T follicular helper cell (primary cell): Measurements from ENCODE around the gene FBXO17.
"Not testable (repeated sequence)": the region's sequence is repeated elsewhere in the genome, so short reads cannot be mapped to it uniquely, and the experiment has no call there.

Experiments
- DNase-seq: peaks from one replicate; pipeline ENCODE4 v3.0.0-alpha.2; 2020; ENCODE audit warnings: low read depth

Gene FBXO17

GRCh38 chr19:38979812-38980211 is 4.3 kb upstream of the FBXO17 start:
- DNase-seq, result no peak

GRCh38 chr19:38978326-38978689 is 2.8 kb upstream of the FBXO17 start:
- DNase-seq, result no peak

GRCh38 chr19:38977445-38978325 is 2.1 kb upstream of the FBXO17 start:
- DNase-seq, result no peak

- no peak for DNase-seq
Measured at GRCh38 chr19:38975861-38976271, 324 bp upstream of the FBXO17 start.

GRCh38 chr19:38974624-38975213 is 823 bp downstream of the FBXO17 start:
- no peak for DNase-seq

- no peak for DNase-seq
Measured at GRCh38 chr19:38971672-38972071, 3.9 kb downstream of the FBXO17 start.

GRCh38 chr19:38970664-38971532 is 4.6 kb downstream of the FBXO17 start:
- no peak for DNase-seq

GRCh38 chr19:38966149-38966548 is 9.4 kb downstream of the FBXO17 start:
- DNase-seq, result not testable (repeated sequence)

- no peak for DNase-seq
Measured at GRCh38 chr19:38964738-38965137, 10.8 kb downstream of the FBXO17 start.

- no peak for DNase-seq
Measured at GRCh38 chr19:38959618-38960017, 15.9 kb downstream of the FBXO17 start.

- DNase-seq, result no peak
Measured at GRCh38 chr19:38958301-38958700, 17.2 kb downstream of the FBXO17 start.

- DNase-seq, result no peak
Measured at GRCh38 chr19:38956264-38956663, 19.3 kb downstream of the FBXO17 start.

- DNase-seq, result no peak
Measured at GRCh38 chr19:38953677-38954076, 21.9 kb downstream of the FBXO17 start.

- DNase-seq, result no peak
Measured at GRCh38 chr19:38952395-38953165, 23.0 kb downstream of the FBXO17 start.

GRCh38 chr19:38951187-38951586 is 24.4 kb downstream of the FBXO17 start:
- no peak for DNase-seq

GRCh38 chr19:38949580-38950367 is 25.8 kb downstream of the FBXO17 start:
- DNase-seq, result peak; percentile 65

GRCh38 chr19:38946229-38947010 is 29.1 kb downstream of the FBXO17 start:
- no peak for DNase-seq

- no peak for DNase-seq
Measured at GRCh38 chr19:38945562-38946228, 29.8 kb downstream of the FBXO17 start.

GRCh38 chr19:38944981-38945506 is 30.5 kb downstream of the FBXO17 start:
- no peak for DNase-seq
